GM19395 (cell line): ENCODE data around the gene IFIT3.
A peak's percentile ranks its signal among the peaks of the same experiment; 100 is the strongest.
"Not testable (repeated sequence)": the region's sequence is repeated elsewhere in the genome, so short reads cannot be mapped to it uniquely, and the experiment has no call there.

ENCODE experiments used
- ATAC-seq: cut with Tn5 transposase; IDR thresholded peaks from one replicate; pipeline ENCODE4 v1.9.1; 2021; ENCODE audit warnings: mild to moderate bottlenecking, moderate library complexity; ENCODE audit not compliant: unreplicated experiment

The IFIT3 gene

DNA sequence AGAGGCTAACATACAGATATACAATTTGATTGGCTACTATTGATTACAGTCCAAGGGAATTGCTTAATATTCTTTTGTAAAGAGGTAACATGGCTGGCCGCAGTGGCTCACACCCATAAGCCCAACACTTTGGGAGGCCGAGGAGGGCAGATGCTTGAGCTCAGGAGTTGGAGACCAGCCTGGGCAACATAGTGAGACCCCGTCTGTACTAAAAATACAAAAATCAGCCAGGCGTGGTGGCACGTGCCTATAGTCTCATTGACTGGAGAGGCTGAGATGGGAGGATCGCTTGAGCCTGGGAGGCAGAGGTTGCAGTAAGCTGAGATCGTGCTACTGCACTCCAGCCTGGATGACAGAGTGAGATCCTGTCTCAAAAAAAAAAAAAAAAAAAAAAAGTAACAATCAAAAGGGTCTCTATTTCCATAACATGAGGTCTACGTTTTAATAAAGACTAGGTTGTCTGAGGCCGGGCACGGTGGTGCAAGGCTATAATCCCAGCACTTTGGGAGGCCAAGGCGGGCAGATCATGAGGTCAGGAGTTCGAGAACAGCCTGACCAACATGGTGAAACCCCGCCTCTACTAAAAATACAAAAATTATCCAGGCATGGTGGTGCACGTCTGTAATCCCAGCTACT is 3.8 kb downstream of the IFIT3 start:
- ATAC-seq = not testable (repeated sequence)

DNA sequence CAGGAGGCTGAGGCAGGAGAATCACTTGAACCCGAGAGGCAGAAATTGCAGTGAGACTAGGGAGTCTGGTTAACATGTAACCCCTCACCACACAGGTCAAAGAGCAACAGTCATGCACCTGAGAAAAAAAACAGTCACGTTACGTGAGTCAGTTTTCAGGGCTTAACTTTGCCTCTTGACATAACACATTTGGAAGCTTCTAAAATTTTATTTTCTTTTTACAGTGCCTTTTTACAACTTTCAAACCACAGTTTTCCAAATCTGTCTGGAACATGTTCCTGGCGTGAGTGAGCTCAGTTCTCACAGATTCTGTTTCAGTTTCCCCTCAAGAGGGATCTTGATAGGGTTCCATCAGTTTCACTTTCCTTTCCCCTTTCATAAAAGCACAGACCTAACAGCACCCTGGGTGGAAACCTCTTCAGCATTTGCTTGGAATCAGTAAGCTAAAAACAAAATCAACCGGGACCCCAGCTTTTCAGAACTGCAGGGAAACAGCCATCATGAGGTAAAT is 4.4 kb downstream of the IFIT3 start:
- peak; percentile 49 for ATAC-seq

- no peak for ATAC-seq
Observed at GRCh38 chr10:89335226-89335625, 7.4 kb downstream of the IFIT3 start.

- ATAC-seq = no peak
Observed at GRCh38 chr10:89336241-89336640, 8.4 kb downstream of the IFIT3 start.

GRCh38 chr10:89337484-89337883 is 9.7 kb downstream of the IFIT3 start:
- peak; percentile 42 for ATAC-seq

DNA sequence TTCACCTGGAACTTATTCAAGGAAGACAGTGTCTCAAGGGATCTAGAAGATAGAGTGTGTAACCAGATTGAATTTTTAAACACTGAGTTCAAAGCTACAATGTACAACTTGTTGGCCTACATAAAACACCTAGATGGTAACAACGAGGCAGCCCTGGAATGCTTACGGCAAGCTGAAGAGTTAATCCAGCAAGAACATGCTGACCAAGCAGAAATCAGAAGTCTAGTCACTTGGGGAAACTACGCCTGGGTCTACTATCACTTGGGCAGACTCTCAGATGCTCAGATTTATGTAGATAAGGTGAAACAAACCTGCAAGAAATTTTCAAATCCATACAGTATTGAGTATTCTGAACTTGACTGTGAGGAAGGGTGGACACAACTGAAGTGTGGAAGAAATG is 10.9 kb downstream of the IFIT3 start:
- ATAC-seq = no peak

DNA sequence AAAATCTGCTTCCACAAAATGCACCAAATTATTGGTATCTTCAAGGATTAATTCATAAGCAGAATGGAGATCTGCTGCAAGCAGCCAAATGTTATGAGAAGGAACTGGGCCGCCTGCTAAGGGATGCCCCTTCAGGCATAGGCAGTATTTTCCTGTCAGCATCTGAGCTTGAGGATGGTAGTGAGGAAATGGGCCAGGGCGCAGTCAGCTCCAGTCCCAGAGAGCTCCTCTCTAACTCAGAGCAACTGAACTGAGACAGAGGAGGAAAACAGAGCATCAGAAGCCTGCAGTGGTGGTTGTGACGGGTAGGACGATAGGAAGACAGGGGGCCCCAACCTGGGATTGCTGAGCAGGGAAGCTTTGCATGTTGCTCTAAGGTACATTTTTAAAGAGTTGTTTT is 12.1 kb downstream of the IFIT3 start:
- ATAC-seq = no peak

DNA sequence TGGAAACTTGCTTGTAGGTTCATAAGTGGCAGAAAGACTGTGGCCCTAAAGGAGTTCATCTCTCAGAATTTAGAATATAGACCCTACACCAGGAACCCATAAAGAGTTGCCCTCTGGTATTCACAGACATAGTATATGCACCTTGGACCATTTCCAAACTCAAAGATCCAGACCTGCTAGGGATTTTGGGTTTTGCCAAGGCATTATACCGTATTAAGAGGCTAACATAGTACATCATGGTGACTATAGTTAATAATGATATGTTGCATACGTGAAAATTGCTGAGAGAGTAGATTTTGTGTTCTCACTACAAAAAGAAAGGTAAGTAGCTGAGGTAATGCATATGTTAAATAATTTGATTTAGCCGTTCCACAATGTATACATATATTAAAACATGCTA is 13.9 kb downstream of the IFIT3 start:
- ATAC-seq = no peak

GRCh38 chr10:89342206-89342958 is 14.6 kb downstream of the IFIT3 start:
- ATAC-seq = no peak

DNA sequence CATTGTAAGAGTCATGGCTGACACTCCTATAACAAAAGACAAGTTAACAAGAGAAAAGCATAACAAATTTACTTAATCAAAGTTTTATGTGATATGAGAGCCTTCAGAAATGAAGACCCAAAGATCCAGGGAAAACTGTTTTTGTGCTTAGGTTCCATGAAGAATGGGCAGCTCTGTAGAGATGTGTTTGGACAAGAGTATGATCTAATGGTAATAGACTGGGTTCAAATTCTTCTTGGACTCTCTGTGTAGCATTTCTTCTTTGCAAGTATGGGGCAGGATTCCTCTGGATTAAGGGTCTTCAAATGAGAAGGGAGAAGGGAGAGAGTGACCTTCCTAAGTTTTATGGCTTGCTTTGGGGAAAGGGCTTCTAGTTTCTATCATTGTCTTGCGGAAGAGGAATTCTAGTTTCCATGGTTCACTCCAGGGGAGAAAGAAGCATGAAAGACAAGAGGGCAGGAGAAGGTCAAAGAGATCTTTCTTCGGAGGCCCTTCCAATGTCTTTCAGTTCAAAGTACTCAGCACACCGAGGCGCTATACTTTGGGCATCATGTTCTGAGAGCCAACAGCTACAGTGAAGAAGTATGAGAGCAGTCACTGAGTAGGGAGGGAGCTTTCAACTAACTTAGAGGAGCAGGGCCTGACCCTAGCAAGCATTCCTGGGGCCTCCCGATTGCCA is 15.4 kb downstream of the IFIT3 start:
- ATAC-seq = no peak

DNA sequence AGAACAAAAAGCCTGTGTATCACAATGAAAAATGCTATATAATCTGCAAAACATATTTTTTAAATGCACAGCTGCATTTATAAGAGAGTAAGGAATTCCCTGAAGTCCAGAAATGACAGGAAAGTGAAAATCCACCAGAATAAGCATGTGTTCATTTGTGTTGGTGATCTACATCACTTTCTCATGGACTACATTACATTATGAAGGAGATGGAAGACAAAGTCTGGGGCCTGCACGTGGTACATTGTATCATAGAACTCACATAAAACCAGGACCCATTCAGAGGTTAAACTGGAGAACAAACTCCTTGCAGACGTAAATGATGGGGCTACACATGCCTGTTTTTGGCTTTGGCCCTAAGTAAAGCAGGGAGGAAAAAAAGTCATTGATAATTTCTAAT is 16.4 kb downstream of the IFIT3 start:
- no peak for ATAC-seq

DNA sequence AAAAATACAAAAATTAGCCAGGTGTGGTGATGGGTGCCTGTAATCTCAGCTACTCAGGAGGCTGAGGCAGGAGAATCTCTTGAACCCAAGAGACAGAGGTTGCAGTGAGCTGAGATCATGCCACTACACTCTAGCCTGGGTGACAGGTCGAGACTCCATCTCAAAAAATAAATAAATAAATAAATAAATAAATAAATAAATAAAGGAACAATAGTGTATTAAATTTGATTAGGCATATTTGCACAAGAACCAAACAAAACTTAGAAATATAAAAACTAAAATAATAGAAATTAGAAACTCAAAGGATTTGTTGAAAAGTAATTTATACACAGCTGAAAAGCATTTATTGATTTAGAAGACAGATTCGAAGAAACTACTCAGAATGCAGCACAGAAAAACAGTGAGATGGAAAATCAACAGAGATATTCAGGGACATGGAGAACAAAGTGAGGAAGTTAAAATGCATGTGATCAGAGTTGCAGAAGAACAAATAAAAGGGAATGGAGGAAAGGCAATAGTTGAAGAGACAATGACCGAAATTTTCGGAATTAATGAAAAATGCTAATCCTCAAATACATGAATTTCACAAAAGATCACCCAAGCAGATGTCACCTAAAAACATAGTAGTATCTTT is 17.7 kb downstream of the IFIT3 start:
- ATAC-seq = no peak

DNA sequence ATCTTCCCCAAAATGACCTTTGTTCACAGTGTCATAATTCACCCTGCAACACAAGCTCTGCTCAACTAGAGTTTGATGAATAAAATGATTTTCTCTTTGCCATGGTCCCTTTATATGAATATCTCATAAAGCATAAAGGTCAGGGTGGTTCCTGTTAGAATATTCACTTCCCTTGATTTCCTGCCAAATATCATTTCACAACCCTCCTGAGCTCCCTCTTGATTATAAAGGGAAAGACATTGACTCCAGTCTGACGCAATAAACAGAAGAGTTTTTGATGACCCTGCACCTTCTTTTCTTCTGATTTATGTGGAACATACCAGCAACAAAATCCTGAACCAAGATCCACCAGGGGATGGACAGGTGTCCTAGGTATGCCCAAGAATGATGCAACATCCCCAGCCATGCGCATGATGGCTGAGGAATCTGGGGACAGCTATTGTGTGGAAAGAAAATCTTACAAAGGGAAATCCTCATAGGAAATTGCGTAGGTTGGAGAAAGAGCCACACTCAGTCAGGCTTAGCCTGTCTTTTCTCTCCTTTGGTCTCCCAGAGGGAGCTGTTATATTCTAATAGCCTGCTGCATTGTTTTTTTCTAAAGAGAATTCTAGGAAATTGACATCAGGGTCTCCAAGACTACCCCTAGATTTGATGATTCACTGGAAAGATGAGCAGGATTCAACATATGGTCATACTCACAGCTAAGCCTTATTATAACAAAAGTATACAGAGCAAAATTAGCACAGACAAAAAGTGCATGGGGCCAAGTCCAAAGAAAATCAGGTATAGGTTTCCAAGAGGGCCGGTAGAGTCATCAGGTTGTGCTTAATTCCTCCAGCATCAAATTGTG is 18.8 kb downstream of the IFIT3 start:
- no peak for ATAC-seq

- ATAC-seq = no peak
Observed at GRCh38 chr10:89347701-89348457, 20.1 kb downstream of the IFIT3 start.

- ATAC-seq = no peak
Observed at GRCh38 chr10:89348481-89348880, 20.7 kb downstream of the IFIT3 start.

DNA sequence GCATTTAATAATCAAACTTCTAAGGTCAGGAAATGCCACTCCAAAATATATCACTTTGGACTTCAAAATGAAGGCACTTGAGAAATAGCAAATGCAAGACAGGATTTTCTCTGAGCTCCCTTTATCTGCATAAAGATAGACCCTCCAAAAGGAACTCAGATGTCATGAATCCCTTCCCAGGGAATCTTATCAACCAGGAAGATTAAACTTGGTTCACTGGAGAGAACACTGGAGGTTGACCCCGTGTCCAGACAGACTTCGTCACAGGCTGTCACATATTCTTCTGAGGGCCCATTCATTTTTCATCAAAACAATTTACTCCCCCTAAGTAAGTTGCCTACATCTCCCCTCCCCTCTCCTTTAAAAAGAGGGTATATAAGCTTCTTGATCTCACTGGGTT is 21.2 kb downstream of the IFIT3 start:
- no peak for ATAC-seq

GRCh38 chr10:89350631-89351315 is 23.0 kb downstream of the IFIT3 start:
- peak; percentile 38 for ATAC-seq

DNA sequence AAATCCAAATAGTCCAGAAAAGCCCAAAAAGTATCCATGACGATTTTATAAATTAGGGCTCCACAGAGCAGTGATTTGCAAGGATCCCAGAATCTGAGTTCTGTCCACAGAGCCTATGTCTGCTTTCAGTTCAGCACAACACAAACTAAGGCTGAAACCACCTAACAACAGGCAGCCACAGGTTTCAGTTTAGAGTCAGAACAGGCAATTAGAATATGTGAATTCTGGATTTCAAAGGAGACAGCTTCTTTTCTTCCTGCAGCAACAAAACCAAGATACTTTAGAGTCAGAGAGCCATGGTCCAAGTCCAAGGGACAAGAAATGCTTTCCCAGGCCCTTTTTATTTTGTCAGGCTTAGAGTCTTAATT is 23.6 kb downstream of the IFIT3 start:
- peak; percentile 92 for ATAC-seq
